NB4 (cell line): Measurements from ENCODE around the gene TRMT61B.

Experiments
- CTCF ChIP-seq: IDR thresholded peaks from one replicate; pipeline ENCODE4 v1.5.1; 2012; ENCODE audit warnings: low read depth, low read length
- MAX ChIP-seq: IDR thresholded peaks from 2 replicates; pipeline ENCODE4 v1.6.1; 2011; ENCODE audit warnings: low read depth, low read length
- POLR2A ChIP-seq: IDR thresholded peaks from 2 replicates; pipeline ENCODE4 v1.6.1; 2011; ENCODE audit warnings: mild to moderate bottlenecking; ENCODE audit not compliant: insufficient read length; ENCODE audit errors: extremely low read depth

GRCh38 chr2:28822036-28822435 lies 48.1 kb downstream of the TRMT61B start:
- TF ChIP-seq CTCF (no peak), MAX (no peak), POLR2A (no peak)
